ENCODE measurements around the gene FLAD1.

GRCh38 chr1:154987326-154987725 is 4.2 kb downstream of the FLAD1 start:
- TF ChIP-seq CTCF (conservative IDR thresholded peaks at IDR 0.05; ENCODE audit: low read length) (no peak), EZH2phosphoT487 (IDR thresholded peaks at IDR 0.05; ENCODE audit: borderline replicate concordance) (no peak)
